ENCODE measurements around the gene IGHMBP2.
"Not testable (repeated sequence)": the region's sequence is repeated elsewhere in the genome, so short reads cannot be mapped to it uniquely, and the experiment has no call there.

Gene IGHMBP2

DNA sequence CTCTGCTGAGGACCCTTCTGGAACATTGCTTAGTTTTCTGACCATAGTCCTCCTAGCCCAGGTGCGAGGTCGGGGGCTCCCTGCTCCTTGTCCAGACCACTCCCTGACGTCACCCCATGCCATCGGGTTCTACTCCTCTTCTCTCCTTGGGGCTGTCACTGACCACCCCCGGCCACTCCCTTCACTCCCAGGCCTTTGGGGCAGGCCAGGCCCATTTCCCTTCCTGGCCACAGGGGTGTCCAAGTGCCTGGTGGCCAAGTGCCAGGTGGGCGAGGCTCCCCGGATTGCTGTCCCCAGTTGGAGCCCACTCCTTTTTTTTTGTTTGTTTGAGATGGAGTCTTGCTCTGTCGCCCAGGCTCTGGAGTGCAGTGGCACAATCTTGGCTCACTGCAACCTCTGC, 57.6 kb downstream of the IGHMBP2 start:
- DNase-seq (ENCODE audit: low spot score), result no peak

DNA sequence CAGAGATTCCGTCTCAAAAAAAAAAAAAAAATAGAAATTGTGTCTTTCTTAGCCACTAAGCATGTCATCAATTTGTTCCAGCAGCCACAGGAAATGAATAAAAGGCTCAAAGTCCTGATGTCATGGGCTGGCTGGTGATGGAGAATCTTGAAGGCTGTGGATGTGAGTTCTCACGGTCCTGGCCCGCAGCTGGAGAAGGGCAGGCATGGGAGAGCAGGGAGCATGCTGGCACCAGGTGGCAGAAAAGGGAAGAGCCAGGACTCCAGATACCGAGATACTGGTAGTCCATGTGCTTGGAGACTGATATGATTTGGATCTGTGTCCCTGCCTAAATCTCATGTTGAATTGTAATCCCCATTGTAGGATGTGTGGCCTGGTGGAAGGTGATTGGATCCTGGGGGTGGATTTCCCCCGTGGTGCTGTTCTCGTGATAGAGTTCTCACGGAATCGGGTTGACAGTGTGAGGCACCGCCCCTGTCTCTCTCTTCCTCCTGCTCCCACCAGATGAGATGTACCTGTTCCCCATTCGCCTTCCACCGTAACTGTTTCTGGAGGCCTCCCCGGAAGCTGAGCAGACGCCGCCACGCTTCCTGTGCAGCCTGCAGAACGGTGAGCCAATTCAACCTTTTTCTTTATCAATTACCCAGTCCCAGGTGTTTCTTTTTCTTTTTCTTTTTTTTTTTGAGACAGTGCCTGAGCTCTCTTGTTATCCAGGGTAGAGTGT, 59.0 kb downstream of the IGHMBP2 start:
- no peak for DNase-seq (ENCODE audit: low spot score)

DNA sequence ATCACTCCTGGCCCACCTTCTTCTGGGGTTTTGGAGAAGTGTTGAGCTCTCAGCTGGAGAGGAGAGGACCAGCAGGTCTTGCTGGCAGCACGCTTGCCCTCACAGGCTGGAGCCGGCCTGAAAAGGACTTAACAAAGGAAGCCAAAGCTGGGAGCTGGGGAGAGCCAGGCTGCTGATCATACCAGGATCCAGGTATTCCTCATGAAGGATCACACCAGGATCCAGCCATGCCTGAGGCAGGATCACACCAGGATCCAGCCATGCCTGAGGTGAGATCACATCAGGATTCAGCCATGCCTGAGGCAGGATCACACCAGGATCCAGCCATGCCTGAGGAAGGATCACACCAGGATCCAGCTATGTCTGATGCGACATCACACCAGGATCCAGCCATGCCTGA, 60.1 kb downstream of the IGHMBP2 start:
- no peak for DNase-seq (ENCODE audit: low spot score)

DNA sequence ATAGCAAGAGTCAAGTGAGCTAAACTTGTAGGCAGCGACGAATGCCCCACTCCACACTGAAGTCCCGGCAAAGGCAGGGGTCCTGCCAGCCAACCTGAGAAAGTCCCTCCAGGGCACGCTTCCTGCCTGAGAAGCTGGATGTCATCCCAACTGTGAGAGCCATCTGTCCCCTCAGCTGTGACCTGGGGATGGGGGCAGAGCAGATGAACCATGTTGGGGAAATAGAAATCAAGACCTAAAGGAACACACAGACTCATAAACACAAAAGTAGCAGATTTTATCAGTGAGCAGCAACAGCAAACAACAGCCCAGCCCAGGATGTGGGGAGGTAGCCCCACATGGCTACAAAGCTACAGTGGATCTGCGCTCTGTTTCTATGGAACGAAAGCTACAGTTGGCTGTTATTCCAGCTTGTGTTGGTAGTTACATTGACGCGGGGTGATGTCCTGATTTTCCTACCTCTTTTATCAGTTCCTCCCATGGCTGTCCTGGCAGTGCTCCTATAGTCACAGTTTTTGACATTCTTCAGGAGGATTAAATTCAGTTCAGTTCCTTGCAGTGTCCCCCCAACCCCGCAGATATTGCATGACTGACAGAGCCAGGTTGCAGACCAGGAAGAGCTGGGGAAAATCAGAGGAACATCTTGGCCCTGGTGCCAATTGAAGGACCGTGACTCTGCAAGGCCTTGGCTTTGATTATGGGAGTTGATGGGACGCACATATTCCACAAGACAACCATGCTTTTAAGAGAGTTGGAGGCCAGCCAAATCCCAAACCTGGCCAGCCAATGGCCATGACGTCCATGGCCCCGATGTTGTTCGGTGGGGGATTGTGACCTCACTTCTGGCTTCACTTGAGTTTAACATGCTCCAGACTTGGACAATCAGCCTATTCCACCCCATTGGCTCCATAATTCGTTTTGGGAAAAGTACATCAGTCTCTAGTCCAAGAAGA, 62.5 kb downstream of the IGHMBP2 start:
- DNase-seq (ENCODE audit: low spot score), result no peak

DNA sequence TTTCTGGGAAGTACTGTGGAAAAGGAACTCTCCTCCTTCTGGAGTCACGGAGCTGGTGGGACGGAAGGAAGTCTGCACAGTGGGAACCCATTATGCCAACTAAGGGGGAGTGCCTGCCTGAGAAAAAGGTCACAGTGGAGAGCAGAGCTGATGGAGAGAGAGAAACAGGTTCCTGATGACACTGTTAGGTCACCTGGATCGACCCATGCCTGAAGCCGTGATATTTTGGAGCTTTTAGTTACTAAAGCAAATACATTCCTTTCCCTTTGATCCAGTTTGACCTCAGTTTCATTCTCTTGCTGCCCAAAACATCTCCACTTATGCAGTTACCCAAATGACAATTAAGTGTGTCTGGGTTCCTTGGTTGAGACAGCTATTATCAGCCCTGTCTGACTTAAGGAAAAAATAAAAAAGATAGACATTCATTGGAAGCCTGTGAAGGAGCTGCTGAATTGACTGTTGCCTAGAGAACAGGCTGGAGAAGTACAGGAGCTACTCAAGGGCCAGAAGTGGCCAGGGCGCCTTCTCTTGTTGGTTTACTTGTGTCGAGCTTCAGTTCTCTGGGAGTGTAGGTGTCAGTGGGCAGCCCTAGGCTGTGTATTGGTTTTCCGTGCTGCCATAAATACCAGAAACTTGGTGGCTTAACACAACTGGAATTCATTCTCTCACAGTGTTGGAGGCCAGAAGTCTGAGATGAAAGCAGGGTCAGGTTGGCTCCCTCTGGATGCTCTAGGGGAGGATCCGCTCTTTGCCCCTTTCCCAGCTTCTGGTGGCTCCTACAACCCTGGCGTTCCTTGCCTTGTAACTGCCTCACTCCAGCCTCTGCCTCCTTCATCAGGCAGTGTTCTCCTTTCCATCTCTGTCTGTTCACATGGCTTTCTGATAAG, 63.4 kb downstream of the IGHMBP2 start:
- no peak for DNase-seq (ENCODE audit: low spot score)

DNA sequence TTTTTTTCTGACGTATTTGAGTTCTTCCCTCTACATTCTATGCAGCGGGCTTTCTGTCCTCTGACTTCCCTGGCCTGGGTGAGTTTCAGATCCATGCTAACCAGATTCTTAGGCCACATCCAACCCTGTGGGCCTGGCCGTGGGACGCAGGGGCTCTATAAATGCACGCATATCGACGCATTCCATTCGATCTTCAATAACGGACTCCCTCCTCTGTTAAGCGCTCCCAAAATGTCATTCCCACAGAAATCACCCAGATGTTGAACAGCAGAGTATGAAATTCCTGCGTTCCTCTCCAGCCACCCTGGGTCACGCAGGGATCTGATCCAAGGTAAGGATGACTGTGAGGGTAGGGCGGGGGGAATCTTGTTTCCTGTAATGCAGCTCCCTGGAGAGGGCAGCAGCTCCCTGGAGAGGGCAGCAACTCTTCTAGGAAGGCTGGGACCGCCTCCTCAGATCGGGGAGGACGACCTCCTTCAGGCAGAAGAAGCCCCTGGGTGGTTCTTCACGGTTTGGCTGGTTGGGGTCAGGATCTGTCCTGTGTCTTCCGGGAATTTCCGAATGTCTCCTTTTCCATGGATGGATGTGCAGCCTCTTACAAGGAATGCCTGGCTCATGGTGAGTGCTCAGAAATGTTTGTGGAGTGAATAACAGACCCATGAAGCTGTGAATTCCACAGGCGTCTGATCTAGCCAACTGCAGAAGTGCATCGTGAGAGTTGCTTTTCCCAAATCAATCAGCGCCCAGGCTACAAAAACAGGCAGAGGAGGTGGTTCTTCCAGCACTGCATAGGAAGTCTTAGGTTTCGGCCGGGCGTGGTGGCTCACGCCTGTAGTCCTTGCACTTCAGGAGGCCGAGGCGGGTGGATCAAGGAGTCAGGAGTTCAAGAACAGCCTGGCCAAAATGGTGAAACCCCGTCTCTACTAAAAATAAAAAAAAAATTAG, 64.9 kb downstream of the IGHMBP2 start:
- DNase-seq (ENCODE audit: low spot score), result no peak

DNA sequence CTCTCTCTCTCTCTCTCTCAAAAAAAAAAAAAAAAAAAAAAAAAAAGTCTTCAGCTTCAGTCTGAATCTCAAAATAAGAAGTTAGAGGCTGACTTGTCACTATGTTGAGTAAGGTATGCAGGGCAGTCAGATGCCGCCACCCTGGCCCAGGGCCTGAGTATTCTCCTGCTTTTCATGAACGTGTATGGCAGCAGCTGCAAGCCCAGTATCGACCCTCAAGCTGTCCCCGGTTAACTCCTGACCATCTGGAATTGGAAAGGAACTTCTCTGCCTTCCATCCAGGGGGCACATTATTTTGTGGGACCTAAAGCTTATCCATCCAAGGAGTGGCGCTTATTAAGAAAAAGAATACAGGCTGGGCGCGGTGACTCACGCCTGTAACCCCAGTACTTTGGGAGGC, 65.7 kb downstream of the IGHMBP2 start:
- no peak for DNase-seq (ENCODE audit: low spot score)

DNA sequence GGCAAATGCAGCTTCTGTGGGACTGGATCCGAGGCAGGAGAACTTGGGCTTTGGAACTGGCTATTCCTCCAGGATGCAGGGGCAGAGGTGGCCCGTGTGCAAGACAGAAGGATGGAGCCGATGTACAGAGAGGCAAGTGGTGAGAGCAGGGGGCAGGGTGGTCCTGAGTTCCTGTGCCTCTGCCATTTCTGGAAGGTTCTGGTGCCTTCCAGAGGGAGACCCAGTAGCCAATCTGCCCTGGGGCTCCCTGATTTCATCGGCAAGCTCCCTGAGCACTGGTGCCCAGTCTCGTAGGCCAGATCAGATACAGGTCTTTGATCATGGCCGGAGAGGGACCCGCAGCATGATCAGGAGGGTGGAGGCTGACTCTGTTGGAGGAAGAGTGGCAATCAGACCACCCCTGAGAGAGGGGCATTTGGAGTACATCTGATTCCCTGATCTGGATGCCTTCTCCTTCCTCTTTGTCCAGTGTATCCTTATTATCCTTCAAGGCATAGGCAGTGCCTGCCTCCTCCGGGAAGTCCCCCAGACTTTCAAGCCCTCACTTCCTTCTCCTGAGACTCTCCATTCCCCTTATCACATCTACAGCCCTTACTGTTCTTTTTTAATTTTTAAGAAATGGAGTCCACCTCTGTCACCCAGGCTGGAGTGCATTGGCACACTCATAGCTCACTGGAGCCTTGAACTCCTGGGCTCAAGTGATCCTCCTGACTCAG, 67.4 kb downstream of the IGHMBP2 start:
- no peak for DNase-seq (ENCODE audit: low spot score)

DNA sequence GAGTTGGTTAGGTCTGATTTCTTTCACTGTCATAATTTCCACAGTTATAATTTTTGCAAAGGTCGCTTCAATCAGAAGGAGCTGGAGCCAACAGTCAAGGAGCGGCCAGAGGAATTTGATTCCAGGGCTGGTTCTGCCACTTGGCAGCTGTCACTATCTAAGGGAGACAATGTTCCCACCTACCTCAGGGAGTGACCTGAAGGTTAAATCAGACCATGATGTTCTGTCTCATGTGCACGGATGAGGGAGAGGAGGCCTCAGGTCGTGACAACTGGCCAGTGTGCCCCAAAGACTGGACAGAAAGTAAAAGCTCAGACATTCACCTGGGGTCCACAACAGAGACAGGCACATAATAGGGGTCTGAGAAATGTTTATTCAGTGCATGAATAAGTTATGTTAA, 69.5 kb downstream of the IGHMBP2 start:
- no peak for DNase-seq (ENCODE audit: low spot score)

DNA sequence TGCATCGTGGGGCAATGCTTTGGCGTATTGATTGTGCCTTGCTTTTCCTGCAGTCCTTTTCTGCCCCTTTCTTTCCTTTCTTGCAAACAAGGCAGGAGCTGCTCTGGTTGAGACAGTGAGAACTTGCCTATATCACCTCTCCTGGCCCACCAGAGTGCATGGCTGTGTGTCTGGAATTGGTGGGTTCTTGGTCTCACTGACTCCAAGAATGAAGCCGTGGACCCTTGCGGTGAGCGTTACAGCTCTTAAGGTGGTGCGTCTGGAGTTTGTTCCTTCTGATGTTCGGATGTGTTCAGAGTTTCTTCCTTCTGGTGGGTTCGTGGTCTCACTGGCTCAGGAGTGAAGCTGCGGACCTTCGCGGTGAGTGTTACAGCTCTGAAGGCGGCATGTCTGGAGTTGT, 70.0 kb downstream of the IGHMBP2 start:
- DNase-seq (ENCODE audit: low spot score), result not testable (repeated sequence)

DNA sequence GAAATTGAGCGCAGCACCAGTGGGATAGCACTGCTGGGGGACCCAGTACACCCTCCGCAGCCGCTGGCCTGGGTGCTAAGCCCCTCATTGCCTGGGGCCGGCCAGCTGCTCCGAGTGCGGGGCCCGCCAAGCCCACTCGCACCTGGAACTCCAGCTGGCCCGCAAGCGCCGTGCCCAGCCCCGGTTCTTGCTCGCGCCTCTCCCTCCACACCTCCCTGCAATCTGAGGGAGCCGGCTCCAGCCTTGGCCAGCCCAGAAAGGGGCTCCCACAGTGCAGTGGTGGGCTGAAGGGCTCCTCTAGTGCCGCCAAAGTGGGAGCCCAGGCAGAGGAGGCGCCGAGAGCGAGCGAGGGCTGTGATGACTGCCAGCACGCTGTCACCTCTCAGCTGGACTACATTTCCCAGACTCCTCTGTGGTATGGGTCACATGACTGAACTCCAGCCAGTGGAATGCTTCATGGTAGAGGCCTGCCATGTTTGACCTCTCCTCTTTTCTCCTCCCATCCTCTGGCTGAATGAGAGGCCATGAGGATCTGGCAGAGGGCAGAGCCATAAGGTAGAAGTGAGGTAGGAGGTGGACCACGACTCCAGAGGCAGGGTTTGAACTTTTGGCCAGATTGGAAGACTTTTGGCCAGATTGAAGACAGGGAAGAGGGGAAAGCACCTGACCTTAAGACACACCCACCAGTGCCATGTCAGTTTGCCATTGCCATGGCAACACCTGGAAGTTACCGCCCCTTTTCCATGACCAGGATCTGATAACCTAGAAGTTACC, 70.9 kb downstream of the IGHMBP2 start:
- no peak for DNase-seq (ENCODE audit: low spot score)

DNA sequence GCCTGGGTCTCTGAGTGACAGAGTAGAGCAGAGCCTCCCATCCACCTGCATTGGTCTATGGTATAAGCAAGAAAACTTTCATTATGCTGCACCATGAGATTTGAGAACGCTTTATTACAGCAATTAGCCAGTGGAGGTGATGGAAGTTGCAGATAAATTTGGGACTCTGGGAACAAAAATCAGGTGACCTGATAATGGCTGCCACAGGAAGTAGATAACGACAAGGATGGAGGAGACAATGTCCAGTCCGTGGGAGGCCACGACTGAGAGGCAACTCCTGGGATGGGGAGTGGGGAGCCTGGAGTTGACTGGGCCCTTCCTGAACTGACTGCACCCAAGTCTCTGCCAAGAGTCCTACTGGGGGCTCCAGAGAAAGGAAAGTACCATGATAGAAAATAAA, 72.4 kb downstream of the IGHMBP2 start:
- no peak for DNase-seq (ENCODE audit: low spot score)

DNA sequence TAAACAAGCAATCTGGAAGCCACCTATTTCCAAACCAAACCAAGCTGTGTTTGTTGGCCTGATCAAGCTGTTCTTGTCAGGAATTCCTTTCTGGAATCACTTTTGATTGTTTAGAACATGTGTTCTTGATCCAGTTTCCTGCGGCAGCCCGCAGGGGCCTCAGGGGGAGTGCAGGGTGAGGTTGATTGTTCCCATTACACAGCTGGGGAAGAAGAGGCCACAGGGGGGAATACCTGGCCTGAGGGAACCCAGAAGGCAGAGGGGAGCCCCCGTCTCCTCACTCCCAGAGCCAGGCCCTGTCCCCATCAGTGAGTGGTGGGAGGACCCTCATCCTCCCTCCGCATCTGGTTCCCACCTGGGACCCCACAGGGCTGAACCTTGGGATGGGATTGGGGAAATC, 72.9 kb downstream of the IGHMBP2 start:
- DNase-seq (ENCODE audit: low spot score), result no peak

DNA sequence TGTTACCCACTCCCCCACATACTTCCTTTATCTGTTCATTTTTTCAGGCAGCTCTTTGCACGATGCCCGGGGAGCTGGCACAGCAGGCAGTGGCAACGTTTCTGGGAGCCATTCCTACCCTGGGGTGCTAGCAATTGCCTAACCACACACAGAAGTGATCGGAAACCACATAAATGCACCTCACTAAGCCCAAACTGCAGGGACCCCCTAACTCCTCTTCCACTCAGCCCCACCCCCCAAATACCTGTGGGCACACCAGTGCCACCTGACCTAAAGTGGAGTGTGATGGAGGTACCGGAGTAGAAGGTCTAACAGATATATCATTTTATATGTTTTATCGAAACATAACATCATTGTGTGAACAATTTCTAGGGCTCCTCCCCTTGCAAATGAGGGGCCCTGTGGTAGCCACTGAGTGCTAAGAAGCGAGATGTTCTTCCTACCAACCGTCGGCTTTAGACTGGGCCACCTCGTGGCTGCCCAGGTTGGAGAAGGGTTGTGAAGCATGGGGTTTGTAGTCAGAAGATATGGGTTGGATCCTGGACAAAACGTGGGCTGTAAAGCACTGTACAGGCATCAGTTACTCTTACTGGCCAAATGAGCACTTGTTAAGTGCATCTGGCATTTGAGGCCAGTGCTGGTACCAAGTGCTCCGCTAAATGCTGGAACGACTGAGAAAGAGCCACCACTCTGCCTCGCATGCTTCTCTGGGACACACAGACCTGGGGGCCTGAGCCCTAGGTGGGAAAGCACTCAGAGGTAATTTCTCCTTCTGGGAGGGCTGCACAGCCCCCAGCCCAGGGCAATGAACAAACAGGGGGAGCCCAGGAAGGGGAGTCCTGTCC, 74.3 kb downstream of the IGHMBP2 start:
- no peak for DNase-seq (ENCODE audit: low spot score)

DNA sequence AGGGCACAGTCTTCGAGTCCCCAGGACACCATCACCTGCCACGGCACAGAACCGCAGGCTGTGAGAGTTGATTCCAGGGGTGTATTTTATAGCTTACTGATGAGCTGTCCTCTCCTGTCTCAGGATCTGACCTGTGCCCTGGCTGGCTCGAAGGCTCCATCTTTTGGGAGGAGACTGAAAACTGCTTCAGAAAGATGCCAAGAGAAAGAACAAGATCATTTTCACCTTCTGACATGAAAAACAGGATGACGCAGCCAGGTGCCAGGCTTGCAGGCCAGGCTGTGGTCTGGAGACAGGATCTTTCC, 74.9 kb downstream of the IGHMBP2 start:
- DNase-seq (ENCODE audit: low spot score), result no peak

DNA sequence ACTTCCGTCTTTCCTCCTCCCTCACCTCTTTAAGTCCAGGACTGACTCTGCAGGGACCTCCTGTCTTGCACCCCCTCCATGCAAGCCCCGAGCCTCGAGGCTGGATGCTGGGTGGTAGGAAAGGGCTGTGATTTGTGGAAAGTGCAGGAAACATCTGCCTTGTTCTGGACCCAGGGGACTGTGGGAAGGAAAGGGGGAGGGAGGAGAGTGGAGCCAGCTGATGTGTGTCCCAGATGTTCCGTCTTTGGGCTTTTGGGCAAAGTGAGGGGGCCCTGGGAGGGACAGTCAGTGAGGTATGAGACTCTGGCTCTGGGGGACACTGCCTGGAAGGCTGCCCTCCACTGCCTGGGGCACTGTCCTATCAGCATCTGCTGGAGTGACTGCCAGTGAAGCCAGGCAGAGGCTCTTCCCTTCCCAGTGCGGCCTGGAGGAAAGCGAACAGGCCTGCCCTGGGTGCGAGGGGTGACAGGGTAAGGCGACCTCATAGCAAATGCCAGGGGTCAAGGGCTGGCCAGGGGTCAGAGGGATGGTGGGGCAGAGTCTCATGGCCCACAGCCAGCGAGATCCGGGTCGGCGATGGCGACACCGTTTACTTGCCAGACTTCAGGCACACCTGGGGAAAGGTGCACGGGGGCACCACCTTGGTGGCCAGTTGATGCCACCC, 75.4 kb downstream of the IGHMBP2 start:
- DNase-seq (ENCODE audit: low spot score), result no peak

DNA sequence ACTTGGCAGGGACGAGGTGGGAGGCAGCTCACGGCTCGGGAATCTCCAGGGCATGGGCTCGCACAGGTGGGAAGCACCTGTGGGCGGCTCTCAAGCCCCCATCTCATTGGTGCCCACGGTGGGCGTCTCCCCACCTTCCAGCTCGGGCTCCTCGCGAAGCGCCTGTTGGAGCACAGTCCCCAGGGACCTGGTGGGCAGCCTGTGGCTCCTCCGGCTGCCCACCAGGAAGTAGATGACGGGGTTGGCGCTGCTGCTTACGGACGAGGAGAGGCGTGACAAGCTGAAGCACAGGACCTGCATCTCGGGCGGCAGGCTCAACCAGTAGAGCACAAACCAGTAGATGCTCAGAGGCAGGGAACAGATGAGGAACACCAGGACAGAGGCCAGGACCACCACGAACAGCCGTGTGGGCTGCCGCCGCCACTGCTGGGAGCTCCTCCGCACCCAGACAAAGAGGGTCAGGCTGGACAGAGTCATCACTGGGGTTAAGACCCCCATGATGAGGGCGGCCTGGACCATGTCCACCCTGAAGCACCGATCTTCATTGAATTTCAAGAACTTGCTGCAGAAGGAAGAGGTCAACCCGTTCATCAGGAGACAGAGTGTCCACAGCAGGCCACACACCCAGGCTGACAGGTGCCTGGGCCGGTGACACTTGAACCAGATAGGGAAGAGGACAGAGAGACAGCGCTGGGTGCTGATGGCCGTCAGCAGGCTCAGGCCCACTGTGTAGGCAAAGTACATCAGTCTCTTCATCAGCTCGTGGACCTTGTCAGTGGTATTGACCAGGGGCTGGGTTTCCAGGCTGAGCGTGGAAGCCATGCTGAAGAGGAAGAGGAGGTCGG, 76.5 kb downstream of the IGHMBP2 start:
- no peak for DNase-seq (ENCODE audit: low spot score)

DNA sequence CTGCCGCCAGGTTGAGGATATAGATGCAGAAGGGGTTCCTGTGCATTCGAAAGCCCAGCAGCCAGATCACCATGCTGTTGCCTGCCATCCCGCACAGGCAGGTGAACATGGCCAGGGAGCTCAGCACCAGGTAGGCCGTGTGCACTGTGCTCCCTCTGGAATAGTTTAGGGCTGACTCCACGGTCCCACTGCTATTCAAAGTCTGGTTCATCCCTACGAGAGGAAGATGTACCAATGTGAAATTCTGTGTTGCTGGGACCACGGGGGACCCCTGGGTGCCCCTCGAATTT, 77.0 kb downstream of the IGHMBP2 start, which contains the start of gene MRGPRD:
Gene MRGPRD, minus strand, starts transcription at position 211 of the 290 bp plus-strand sequence. Its CDS starts 0 bp downstream, at position 211.
- no peak for DNase-seq (ENCODE audit: low spot score)

Data from putamen (tissue), 1 donor.